ENCODE data around the gene ADK.

DNA sequence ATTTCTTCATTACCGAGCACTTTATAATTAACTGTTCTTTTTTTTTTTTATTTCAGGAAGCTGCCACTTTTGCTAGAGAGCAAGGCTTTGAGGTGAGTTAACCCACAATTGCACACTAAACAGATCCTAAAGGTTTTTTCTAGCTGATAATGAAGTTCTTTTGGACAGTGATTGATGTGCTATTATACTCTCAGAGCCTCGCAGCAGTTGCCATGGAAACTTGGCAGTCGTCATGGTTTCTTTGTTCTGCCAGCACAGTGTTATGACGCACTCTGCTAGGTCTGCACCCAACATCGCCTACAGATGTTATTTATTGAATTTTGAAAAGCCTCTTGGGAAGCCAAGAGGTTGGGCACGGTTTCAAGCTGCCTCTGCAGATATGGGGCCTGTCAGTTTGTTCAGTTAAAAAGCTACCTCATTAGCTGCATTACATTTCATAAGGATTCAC lies 438.2 kb downstream of the ADK start:
- TF ChIP-seq, protein P1, sequence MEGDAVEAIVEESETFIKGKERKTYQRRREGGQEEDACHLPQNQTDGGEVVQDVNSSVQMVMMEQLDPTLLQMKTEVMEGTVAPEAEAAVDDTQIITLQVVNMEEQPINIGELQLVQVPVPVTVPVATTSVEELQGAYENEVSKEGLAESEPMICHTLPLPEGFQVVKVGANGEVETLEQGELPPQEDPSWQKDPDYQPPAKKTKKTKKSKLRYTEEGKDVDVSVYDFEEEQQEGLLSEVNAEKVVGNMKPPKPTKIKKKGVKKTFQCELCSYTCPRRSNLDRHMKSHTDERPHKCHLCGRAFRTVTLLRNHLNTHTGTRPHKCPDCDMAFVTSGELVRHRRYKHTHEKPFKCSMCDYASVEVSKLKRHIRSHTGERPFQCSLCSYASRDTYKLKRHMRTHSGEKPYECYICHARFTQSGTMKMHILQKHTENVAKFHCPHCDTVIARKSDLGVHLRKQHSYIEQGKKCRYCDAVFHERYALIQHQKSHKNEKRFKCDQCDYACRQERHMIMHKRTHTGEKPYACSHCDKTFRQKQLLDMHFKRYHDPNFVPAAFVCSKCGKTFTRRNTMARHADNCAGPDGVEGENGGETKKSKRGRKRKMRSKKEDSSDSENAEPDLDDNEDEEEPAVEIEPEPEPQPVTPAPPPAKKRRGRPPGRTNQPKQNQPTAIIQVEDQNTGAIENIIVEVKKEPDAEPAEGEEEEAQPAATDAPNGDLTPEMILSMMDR (conservative IDR thresholded peaks at IDR 0.05; ENCODE audit: low read length), result no peak
- TF ChIP-seq EZH2phosphoT487 (IDR thresholded peaks at IDR 0.05; ENCODE audit: borderline replicate concordance, low read depth, low read length), result no peak

Data from OCI-LY7 (cell line).